HEK293T (cell line): ENCODE results near the gene PHF20.

Experiments used
- ARNT ChIP-seq: fragments of 450-650 bp; IDR thresholded peaks from 2 replicates; pipeline ENCODE4 v1.6.1; 2017; ENCODE audit warnings: mild to moderate bottlenecking
- BHLHE40 ChIP-seq: fragments of 450-650 bp; IDR thresholded peaks from 2 replicates; pipeline ENCODE4 v1.6.1; 2016; ENCODE audit warnings: mild to moderate bottlenecking, moderate library complexity, borderline replicate concordance
- CTBP1 ChIP-seq: fragments of 450-650 bp; IDR thresholded peaks from 2 replicates; pipeline ENCODE4 v1.6.1; 2016; ENCODE audit warnings: borderline replicate concordance
- ELF4 ChIP-seq: fragments of 450-650 bp; IDR thresholded peaks from 2 replicates; pipeline ENCODE4 v1.6.1; 2017; ENCODE audit warnings: antibody characterized with exemption
- FOXK2 ChIP-seq: fragments of 450-650 bp; IDR thresholded peaks from 2 replicates; pipeline ENCODE4 v1.6.1; 2016; ENCODE audit warnings: mild to moderate bottlenecking
- FOXM1 ChIP-seq: fragments of 450-650 bp; IDR thresholded peaks from 2 replicates; pipeline ENCODE4 v1.6.1; 2017; ENCODE audit warnings: mild to moderate bottlenecking, borderline replicate concordance
- SUZ12 ChIP-seq: fragments of 450-650 bp; IDR thresholded peaks from 2 replicates; pipeline ENCODE4 v1.6.1; 2016; ENCODE audit warnings: mild to moderate bottlenecking
- TARDBP ChIP-seq: fragments of 450-650 bp; IDR thresholded peaks from 2 replicates; pipeline ENCODE4 v1.6.1; 2016

GRCh38 chr20:35902545-35902941 lies 130.7 kb downstream of the PHF20 start:
- TF ChIP-seq TARDBP, result no peak
- TF ChIP-seq SUZ12, result no peak
- no peak for TF ChIP-seq ELF4
- TF ChIP-seq CTBP1, result no peak
- no peak for TF ChIP-seq ARNT
- TF ChIP-seq FOXM1, result no peak
- TF ChIP-seq FOXK2, result no peak
- TF ChIP-seq BHLHE40, result no peak
